HepG2 (cell line): ENCODE results near the gene OGFR. TPM values are rescaled to one million over a fixed set of nuclear protein-coding genes. Genes with fewer than 3 reads are reported as not detected.

Source experiments
- CBFB ChIP-seq: sonication (generic); formaldehyde crosslinking; IDR thresholded peaks from 2 replicates; pipeline ENCODE4 v1.4.0; 2020; ENCODE audit warnings: missing genetic modification reagents
- HES4 ChIP-seq: sonication (generic); formaldehyde crosslinking; IDR thresholded peaks from 2 replicates; pipeline ENCODE4 v1.9.0; 2021; ENCODE audit warnings: mild to moderate bottlenecking, missing genetic modification reagents, borderline replicate concordance
- ISX ChIP-seq: sonication (generic); formaldehyde crosslinking; conservative IDR thresholded peaks from 2 replicates; pipeline ENCODE4 v1.5.0; 2020; ENCODE audit warnings: missing genetic modification reagents
- MAFK ChIP-seq, 2 experiments: IDR thresholded peaks in 1 of 2; conservative IDR thresholded peaks in 1 of 2; 2 replicates each; pipeline ENCODE4 v1.6.1; 2011; ENCODE audit warnings: improper control_type of control experiment in 2 of 2, low read length in 2 of 2
- MEF2D ChIP-seq: sonication (generic); formaldehyde crosslinking; IDR thresholded peaks from 2 replicates; pipeline ENCODE4 v1.5.1; 2020; ENCODE audit warnings: mild to moderate bottlenecking, missing genetic modification reagents
- MLLT10 ChIP-seq: sonication (generic); formaldehyde crosslinking; IDR thresholded peaks from 2 replicates; pipeline ENCODE4 v1.4.0; 2020; ENCODE audit warnings: missing genetic modification reagents
- MTA1 ChIP-seq: sonication (generic); formaldehyde crosslinking; IDR thresholded peaks from 2 replicates; pipeline ENCODE4 v1.4.0; 2020; ENCODE audit warnings: missing genetic modification reagents, mild to moderate bottlenecking, borderline replicate concordance
- NR1H2 ChIP-seq: sonication (generic); formaldehyde crosslinking; IDR thresholded peaks from 2 replicates; pipeline ENCODE4 v1.8.1; 2022; ENCODE audit warnings: low read depth, missing genetic modification reagents, borderline replicate concordance
- RARG ChIP-seq: sonication (generic); formaldehyde crosslinking; IDR thresholded peaks from 2 replicates; pipeline ENCODE4 v1.4.0; 2020; ENCODE audit warnings: low read depth, mild to moderate bottlenecking, missing genetic modification reagents
- SIX4 ChIP-seq: sonication (generic); formaldehyde crosslinking; IDR thresholded peaks from 2 replicates; pipeline ENCODE4 v1.4.0; 2020; ENCODE audit warnings: missing genetic modification reagents
- SP5 ChIP-seq: IDR thresholded peaks from 2 replicates; pipeline ENCODE4 v1.6.1; 2016; ENCODE audit warnings: low read depth, borderline replicate concordance
- SRY ChIP-seq: sonication (generic); formaldehyde crosslinking; IDR thresholded peaks from 2 replicates; pipeline ENCODE4 v1.8.0; 2022; ENCODE audit warnings: mild to moderate bottlenecking, missing genetic modification reagents
- STAT5B ChIP-seq: sonication (generic); formaldehyde crosslinking; IDR thresholded peaks from 2 replicates; pipeline ENCODE4 v1.4.0; 2020; ENCODE audit warnings: missing genetic modification reagents
- ZFP90 ChIP-seq: sonication (generic); formaldehyde crosslinking; IDR thresholded peaks from 2 replicates; pipeline ENCODE4 v1.8.0; 2022; ENCODE audit warnings: missing genetic modification reagents, mild to moderate bottlenecking, inconsistent platforms, borderline replicate concordance
- ZNF350 ChIP-seq: sonication (generic); formaldehyde crosslinking; IDR thresholded peaks from 2 replicates; pipeline ENCODE4 v1.4.0; 2020; ENCODE audit warnings: mild to moderate bottlenecking, low read depth, missing genetic modification reagents, borderline replicate concordance
- ZNF441 ChIP-seq: sonication (generic); formaldehyde crosslinking; IDR thresholded peaks from 2 replicates; pipeline ENCODE4 v1.7.0; 2021; ENCODE audit warnings: missing genetic modification reagents, borderline replicate concordance
- ZNF550 ChIP-seq: sonication (generic); formaldehyde crosslinking; IDR thresholded peaks from 2 replicates; pipeline ENCODE4 v1.4.0; 2020; ENCODE audit warnings: mild to moderate bottlenecking, missing genetic modification reagents, borderline replicate concordance
- ZNF557 ChIP-seq: sonication (generic); formaldehyde crosslinking; IDR thresholded peaks from 2 replicates; pipeline ENCODE4 v1.4.0; 2020; ENCODE audit warnings: missing genetic modification reagents
- ZNF768 ChIP-seq: sonication (generic); formaldehyde crosslinking; IDR thresholded peaks from 2 replicates; pipeline ENCODE4 v1.4.0; 2020; ENCODE audit warnings: missing genetic modification reagents
- polyA plus RNA-seq, 8 experiments: library from polyadenylated mRNA; depleted of rRNA in 3 of 8; stranded (reverse) in 7 of 8; unstranded in 1 of 8; fragments of >200 nt; fragmentation: Illumina TruSeq in 4 of 8; extraction: Trizol in 4 of 8; gene quantifications; 2 replicates each; pipeline versions ENCODE4 v1.2.1 to v1.2.3, GENCODE V29; 2011 to 2016; ENCODE audit warnings: low read depth in 4 of 8, missing spikeins in 1 of 8, mixed read lengths in 1 of 8; ENCODE audit not compliant: insufficient read depth in 1 of 8
- total RNA-seq, 5 experiments: library from RNA; depleted of rRNA; stranded (reverse); fragments of >200 nt; fragmentation: Illumina TruSeq; extraction: Trizol; gene quantifications; 2 replicates each; pipeline ENCODE4 v1.2.3, GENCODE V29; 2016; ENCODE audit warnings: low read depth in 1 of 5
- TF ChIP-seq, protein P1 (sequence below): sonication (generic); formaldehyde crosslinking; IDR thresholded peaks from 2 replicates; pipeline ENCODE4 v1.8.0; 2022; ENCODE audit warnings: low read depth, missing genetic modification reagents
- TF ChIP-seq, protein P2 (sequence below): sonication (generic); formaldehyde crosslinking; IDR thresholded peaks from 2 replicates; pipeline ENCODE4 v1.4.0; 2020; ENCODE audit warnings: mild to moderate bottlenecking, missing genetic modification reagents
- TF ChIP-seq, protein P3 (sequence below): sonication (generic); formaldehyde crosslinking; IDR thresholded peaks from 2 replicates; pipeline ENCODE4 v1.5.0; 2020; ENCODE audit warnings: mild to moderate bottlenecking, low read depth, missing genetic modification reagents, borderline replicate concordance
- TF ChIP-seq, protein P4 (sequence below): sonication (generic); formaldehyde crosslinking; IDR thresholded peaks from 2 replicates; pipeline ENCODE4 v1.4.0; 2020; ENCODE audit warnings: missing genetic modification reagents, mild to moderate bottlenecking, borderline replicate concordance
- TF ChIP-seq, protein P5 (sequence below): sonication (generic); formaldehyde crosslinking; IDR thresholded peaks from 2 replicates; pipeline ENCODE4 v1.4.0; 2020; ENCODE audit warnings: missing genetic modification reagents

Gene OGFR
- total and polyA plus RNA-seq, 2 of the 13 experiments (the other 11 are each of a cell fraction or from before 2014, with no cell fraction given) = 47.7 to 81.8 TPM

DNA sequence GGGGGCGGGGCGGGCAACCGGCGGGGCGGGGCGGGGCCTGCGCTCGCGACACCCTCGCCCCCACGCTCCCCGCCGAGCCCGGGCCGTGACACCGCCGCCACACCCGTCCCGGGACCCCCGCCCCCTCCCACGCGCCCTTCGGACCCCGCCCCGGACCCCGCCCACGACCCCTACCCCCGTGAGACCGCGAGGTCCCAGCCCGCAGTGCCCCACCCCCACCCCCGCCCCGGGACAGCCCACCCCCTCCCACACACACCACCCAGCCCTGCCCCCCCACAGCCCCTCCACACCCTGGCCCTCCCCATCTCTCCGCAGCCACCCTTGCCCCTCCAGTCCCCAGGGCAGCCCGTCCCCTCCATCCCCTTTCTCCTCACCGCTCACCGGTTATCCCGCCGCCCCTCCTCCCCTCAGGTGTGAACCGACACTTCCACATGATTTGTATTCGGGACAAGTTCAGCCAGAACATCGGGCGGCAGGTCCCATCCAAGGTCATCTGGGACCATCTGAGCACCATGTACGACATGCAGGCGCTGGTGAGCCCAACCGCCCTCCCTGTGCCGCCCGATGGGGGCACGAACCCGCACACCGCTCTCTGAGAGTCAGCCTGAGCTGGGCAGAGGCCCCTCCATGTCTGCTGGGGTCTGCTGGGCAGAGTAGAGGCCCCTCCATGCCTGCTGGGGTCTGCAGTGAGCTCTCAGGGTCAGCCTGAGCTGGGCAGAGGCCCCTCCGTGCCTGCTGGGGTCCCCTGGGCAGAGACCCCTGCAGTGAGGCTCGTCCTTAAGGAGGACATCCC lies 7.7 kb upstream of the OGFR start (continued):
- TF ChIP-seq ZNF350 (CRISPR knock-in tag) = no peak
- TF ChIP-seq ZNF768 (CRISPR knock-in tag) = 0 out of 2 replicates have a peak, but pooled peaks have one; percentile 43
- no peak for TF ChIP-seq MTA1
- TF ChIP-seq ZFP90 (CRISPR knock-in tag) = no peak; the same call in 1 of the 2 replicates
- TF ChIP-seq, protein P1, sequence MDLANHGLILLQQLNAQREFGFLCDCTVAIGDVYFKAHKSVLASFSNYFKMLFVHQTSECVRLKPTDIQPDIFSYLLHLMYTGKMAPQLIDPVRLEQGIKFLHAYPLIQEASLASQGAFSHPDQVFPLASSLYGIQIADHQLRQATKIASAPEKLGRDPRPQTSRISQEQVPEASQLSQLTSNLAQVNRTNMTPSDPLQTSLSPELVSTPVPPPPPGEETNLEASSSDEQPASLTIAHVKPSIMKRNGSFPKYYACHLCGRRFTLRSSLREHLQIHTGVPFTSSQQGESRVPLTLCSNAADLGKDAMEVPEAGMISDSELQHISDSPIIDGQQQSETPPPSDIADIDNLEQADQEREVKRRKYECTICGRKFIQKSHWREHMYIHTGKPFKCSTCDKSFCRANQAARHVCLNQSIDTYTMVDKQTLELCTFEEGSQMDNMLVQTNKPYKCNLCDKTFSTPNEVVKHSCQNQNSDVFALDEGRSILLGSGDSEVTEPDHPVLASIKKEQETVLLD (CRISPR knock-in tag) = no peak
- no peak for TF ChIP-seq MLLT10
- TF ChIP-seq SP5 = no peak
- no peak for TF ChIP-seq HES4 (CRISPR knock-in tag)
- TF ChIP-seq RARG (CRISPR knock-in tag) = no peak
- no peak for TF ChIP-seq ZNF557 (CRISPR knock-in tag)
- TF ChIP-seq ZNF550 (CRISPR knock-in tag) = no peak
- TF ChIP-seq, protein P2, sequence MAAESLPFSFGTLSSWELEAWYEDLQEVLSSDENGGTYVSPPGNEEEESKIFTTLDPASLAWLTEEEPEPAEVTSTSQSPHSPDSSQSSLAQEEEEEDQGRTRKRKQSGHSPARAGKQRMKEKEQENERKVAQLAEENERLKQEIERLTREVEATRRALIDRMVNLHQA (CRISPR knock-in tag) = no peak
- no peak for TF ChIP-seq NR1H2
- TF ChIP-seq, protein P3, sequence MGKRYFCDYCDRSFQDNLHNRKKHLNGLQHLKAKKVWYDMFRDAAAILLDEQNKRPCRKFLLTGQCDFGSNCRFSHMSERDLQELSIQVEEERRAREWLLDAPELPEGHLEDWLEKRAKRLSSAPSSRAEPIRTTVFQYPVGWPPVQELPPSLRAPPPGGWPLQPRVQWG (CRISPR knock-in tag) = no peak
- TF ChIP-seq, protein P4, sequence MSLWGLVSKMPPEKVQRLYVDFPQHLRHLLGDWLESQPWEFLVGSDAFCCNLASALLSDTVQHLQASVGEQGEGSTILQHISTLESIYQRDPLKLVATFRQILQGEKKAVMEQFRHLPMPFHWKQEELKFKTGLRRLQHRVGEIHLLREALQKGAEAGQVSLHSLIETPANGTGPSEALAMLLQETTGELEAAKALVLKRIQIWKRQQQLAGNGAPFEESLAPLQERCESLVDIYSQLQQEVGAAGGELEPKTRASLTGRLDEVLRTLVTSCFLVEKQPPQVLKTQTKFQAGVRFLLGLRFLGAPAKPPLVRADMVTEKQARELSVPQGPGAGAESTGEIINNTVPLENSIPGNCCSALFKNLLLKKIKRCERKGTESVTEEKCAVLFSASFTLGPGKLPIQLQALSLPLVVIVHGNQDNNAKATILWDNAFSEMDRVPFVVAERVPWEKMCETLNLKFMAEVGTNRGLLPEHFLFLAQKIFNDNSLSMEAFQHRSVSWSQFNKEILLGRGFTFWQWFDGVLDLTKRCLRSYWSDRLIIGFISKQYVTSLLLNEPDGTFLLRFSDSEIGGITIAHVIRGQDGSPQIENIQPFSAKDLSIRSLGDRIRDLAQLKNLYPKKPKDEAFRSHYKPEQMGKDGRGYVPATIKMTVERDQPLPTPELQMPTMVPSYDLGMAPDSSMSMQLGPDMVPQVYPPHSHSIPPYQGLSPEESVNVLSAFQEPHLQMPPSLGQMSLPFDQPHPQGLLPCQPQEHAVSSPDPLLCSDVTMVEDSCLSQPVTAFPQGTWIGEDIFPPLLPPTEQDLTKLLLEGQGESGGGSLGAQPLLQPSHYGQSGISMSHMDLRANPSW (CRISPR knock-in tag) = no peak
- TF ChIP-seq CBFB (CRISPR knock-in tag) = no peak
- no peak for TF ChIP-seq ZNF441 (CRISPR knock-in tag)
- no peak for TF ChIP-seq ISX
- 0 out of 2 replicates have a peak, but pooled peaks have one; percentile 30 for TF ChIP-seq MEF2D (CRISPR knock-in tag)
- TF ChIP-seq SRY (CRISPR knock-in tag) = no peak
- TF ChIP-seq MAFK (conservative IDR thresholded peaks at IDR 0.05 in 1 of 2, IDR thresholded peaks at IDR 0.05 in 1 of 2; ENCODE audit: low read length in 2 of 2) = no peak
- TF ChIP-seq STAT5B = no peak
- TF ChIP-seq SIX4 (CRISPR knock-in tag) = no peak
- TF ChIP-seq, protein P5, sequence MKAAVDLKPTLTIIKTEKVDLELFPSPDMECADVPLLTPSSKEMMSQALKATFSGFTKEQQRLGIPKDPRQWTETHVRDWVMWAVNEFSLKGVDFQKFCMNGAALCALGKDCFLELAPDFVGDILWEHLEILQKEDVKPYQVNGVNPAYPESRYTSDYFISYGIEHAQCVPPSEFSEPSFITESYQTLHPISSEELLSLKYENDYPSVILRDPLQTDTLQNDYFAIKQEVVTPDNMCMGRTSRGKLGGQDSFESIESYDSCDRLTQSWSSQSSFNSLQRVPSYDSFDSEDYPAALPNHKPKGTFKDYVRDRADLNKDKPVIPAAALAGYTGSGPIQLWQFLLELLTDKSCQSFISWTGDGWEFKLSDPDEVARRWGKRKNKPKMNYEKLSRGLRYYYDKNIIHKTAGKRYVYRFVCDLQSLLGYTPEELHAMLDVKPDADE (CRISPR knock-in tag) = no peak
